Lower lobe of right lung (tissue), 2 donors: ENCODE measurements around the gene C4B. TPM values are rescaled to one million over a fixed set of nuclear protein-coding genes. Genes with fewer than 3 reads are reported as not detected.
"Not testable (repeated sequence)": the region's sequence is repeated elsewhere in the genome, so short reads cannot be mapped to it uniquely, and the experiment has no call there.

Experiments
- ATAC-seq, 2 donors: fragments of 200-7000 bp; cut with Tn5 transposase; one replicate each; pipeline ENCODE4 v1.9.1; 2020 to 2022; ENCODE audit warnings: mild to moderate bottlenecking in 2 of 2, moderate library complexity in 2 of 2
- DNase-seq: peaks from one replicate; pipeline ENCODE4 v3.0.0-alpha.2; 2020
- H3K27ac ChIP-seq: fragments of 200-600 bp; one replicate; pipeline ENCODE4 v1.8.0; 2022
- H3K27me3 ChIP-seq: fragments of 200-600 bp; one replicate; pipeline ENCODE4 v1.8.0; 2022; ENCODE audit warnings: low read depth
- H3K36me3 ChIP-seq: fragments of 200-600 bp; one replicate; pipeline ENCODE4 v1.8.0; 2022; ENCODE audit warnings: mild to moderate bottlenecking
- H3K4me1 ChIP-seq: fragments of 200-600 bp; one replicate; pipeline ENCODE4 v1.8.0; 2022
- H3K4me3 ChIP-seq: fragments of 200-600 bp; one replicate; pipeline ENCODE4 v1.8.0; 2022; ENCODE audit warnings: mild to moderate bottlenecking
- H3K9me3 ChIP-seq: fragments of 200-600 bp; one replicate; pipeline ENCODE4 v1.8.0; 2022
- CTCF ChIP-seq: fragments of 200-600 bp; IDR thresholded peaks from one replicate; pipeline ENCODE4 v1.8.0; 2022; ENCODE audit warnings: antibody characterized with exemption, mild to moderate bottlenecking
- intact Hi-C: fragments of 100-400 bp; cut with DNase I; formaldehyde crosslinking; loops from one replicate; pipeline ENCODE4 v1.11.0; 2022
- total RNA-seq: library from RNA; stranded (reverse); fragmentation: NEBNext Ultra II Directional; extraction: Animal tissue kit (Norgen Biotek cat#: 25700); gene quantifications from one replicate; pipeline ENCODE4 v1.2.1, GENCODE V29; 2021
- donor health status: DM: no; HTN: yes; CAD: no; lungs with severe emphysema.

Gene C4B
- total RNA-seq, 1 donor from 2014 or later, result 162 TPM

- no peak for TF ChIP-seq CTCF
- H3K9me3 ChIP-seq, result no peaks in the 10 kb centered on the region
- H3K27me3 ChIP-seq, result no peaks in the 10 kb centered on the region
- H3K27ac ChIP-seq, result peak overlapping the region; percentile 64
- intact Hi-C loops, result no loop called here
- H3K4me1 ChIP-seq, result peaks cover 13% of the 10 kb centered on the region
- H3K4me3 ChIP-seq, result no peak overlapping the region
- ATAC-seq, result no peak
- peaks cover 37% of the 10 kb centered on the region for H3K36me3 ChIP-seq
- no peak for DNase-seq
Measured at GRCh38 chr6:32045811-32046449, 31.3 kb downstream of the C4B start.

GRCh38 chr6:32046450-32047083, 32.0 kb downstream of the C4B start:
- TF ChIP-seq CTCF, result no peak
- H3K4me1 ChIP-seq, result peaks cover 13% of the 10 kb centered on the region
- intact Hi-C loops, result no loop called here
- no peak overlapping the region for H3K4me3 ChIP-seq
- H3K27ac ChIP-seq, result peak overlapping the region; percentile 64
- DNase-seq (no peak), ATAC-seq (no peak)
- no peaks in the 10 kb centered on the region for H3K27me3 ChIP-seq
- peaks cover 41% of the 10 kb centered on the region for H3K36me3 ChIP-seq
- no peaks in the 10 kb centered on the region for H3K9me3 ChIP-seq

GRCh38 chr6:32047084-32047478, 32.5 kb downstream of the C4B start:
- intact Hi-C loops, result no loop called here
- peak in 1 of 2 donors; percentile 8 for ATAC-seq
- Histone ChIP-seq H3K4me1 (peaks cover 13% of the 10 kb centered on the region), H3K36me3 (peaks cover 46% of the 10 kb centered on the region), H3K27me3 (no peaks in the 10 kb centered on the region), H3K4me3 (no peak overlapping the region), H3K9me3 (no peaks in the 10 kb centered on the region), H3K27ac (peak overlapping the region; percentile 64)
- TF ChIP-seq CTCF, result no peak
- no peak for DNase-seq

GRCh38 chr6:32047539-32047854, 32.9 kb downstream of the C4B start:
- Histone ChIP-seq H3K4me1 (peaks cover 13% of the 10 kb centered on the region), H3K4me3 (no peak overlapping the region), H3K27ac (peak overlapping the region; percentile 64), H3K27me3 (no peaks in the 10 kb centered on the region), H3K36me3 (peaks cover 48% of the 10 kb centered on the region), H3K9me3 (no peaks in the 10 kb centered on the region)
- no peak for TF ChIP-seq CTCF
- ATAC-seq (no peak), DNase-seq (no peak)
- intact Hi-C loops, result no loop called here

- peak; percentile 77 for DNase-seq
- Histone ChIP-seq H3K4me1 (peaks cover 13% of the 10 kb centered on the region), H3K36me3 (peaks cover 54% of the 10 kb centered on the region)
Measured at GRCh38 chr6:32047855-32048766, 33.5 kb downstream of the C4B start.

GRCh38 chr6:32049149-32049548, 34.6 kb downstream of the C4B start:
- DNase-seq, ATAC-seq, H3K9me3 ChIP-seq, H3K27me3 ChIP-seq, H3K4me3 ChIP-seq, H3K27ac ChIP-seq, intact Hi-C loops: not testable (repeated sequence)
- Histone ChIP-seq H3K36me3 (peaks cover 59% of the 10 kb centered on the region), H3K4me1 (peaks cover 13% of the 10 kb centered on the region)

More at GRCh38 chr6:32047855-32048766, 33.5 kb downstream of the C4B start:
- Histone ChIP-seq H3K4me3 (no peak overlapping the region), H3K9me3 (no peaks in the 10 kb centered on the region), H3K27ac (peak overlapping the region; percentile 64), H3K27me3 (no peaks in the 10 kb centered on the region)
- ATAC-seq, result peak; percentile 79 to 80
- peak; percentile 87 for TF ChIP-seq CTCF
- intact Hi-C loops, result no loop called here

- H3K27ac ChIP-seq, H3K9me3 ChIP-seq, DNase-seq, H3K4me3 ChIP-seq, H3K27me3 ChIP-seq, ATAC-seq, intact Hi-C loops: not testable (repeated sequence)
- H3K4me1 ChIP-seq, result peaks cover 13% of the 10 kb centered on the region
- peaks cover 63% of the 10 kb centered on the region for H3K36me3 ChIP-seq
Measured at GRCh38 chr6:32049736-32050135, 35.1 kb downstream of the C4B start.
